Uterus (tissue), 2 donors: ENCODE measurements around the gene NUPR2.

Experiments
- CTCF ChIP-seq, 4 experiments: fragments of 200-600 bp in 2 of 4; fragments of 450-650 bp in 2 of 4; sonication (generic) in 2 of 4; IDR thresholded peaks; one replicate each; pipeline ENCODE4 v1.5.1; 2016 to 2019; ENCODE audit warnings: antibody characterized with exemption in 4 of 4, mild to moderate bottlenecking in 2 of 4, moderate library complexity in 1 of 4
- POLR2A ChIP-seq, 2 donors: fragments of 450-650 bp; IDR thresholded peaks; one replicate each; pipeline ENCODE4 v1.6.1; 2016; ENCODE audit warnings: antibody characterized with exemption in 2 of 2, mild to moderate bottlenecking in 1 of 2, moderate library complexity in 1 of 2

DNA sequence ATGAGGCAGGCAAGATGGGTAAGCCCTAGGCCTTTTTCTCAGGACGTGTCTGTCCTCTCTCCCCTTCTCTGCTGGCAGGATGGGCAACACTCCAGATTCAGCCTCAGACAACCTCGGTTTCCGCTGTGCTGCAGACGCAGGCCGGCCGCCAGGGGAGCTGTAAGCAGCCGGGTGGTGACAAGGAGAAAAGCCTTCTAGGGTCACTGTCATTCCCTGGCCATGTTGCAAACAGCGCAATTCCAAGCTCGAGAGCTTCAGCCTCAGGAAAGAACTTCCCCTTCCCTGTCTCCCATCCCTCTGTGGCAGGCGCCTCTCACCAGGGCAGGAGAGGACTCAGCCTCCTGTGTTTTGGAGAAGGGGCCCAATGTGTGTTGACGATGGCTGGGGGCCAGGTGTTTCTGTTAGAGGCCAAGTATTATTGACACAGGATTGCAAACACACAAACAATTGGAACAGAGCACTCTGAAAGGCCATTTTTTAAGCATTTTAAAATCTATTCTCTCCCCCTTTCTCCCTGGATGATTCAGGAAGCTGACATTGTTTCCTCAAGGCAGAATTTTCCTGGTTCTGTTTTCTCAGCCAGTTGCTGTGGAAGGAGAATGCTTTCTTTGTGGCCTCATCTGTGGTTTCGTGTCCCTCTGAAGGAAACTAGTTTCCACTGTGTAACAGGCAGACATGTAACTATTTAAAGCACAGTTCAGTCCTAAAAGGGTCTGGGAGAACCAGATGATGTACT is 36.6 kb downstream of the NUPR2 start:
- peak; percentile 16 to 60 (median 42) for TF ChIP-seq CTCF (IDR thresholded peaks at IDR 0.05)
- TF ChIP-seq POLR2A (IDR thresholded peaks at IDR 0.05) = no peak
